ENCODE data around the gene TRPC4AP.

- TF ChIP-seq POLR2A (IDR thresholded peaks at IDR 0.05) (no peak), CTCF (IDR thresholded peaks at IDR 0.05) (no peak)
These were observed 67.5 kb downstream of the TRPC4AP start for GRCh38 chr20:35025116-35025515.
